Kasumi-1 (cell line): Measurements from ENCODE around the gene YJEFN3.

ENCODE experiments used
- DNase-seq, 2 experiments: peaks; one replicate each; lab custom pipeline; 2025; lab: John Stamatoyannopoulos, UW

Gene YJEFN3, protein sequence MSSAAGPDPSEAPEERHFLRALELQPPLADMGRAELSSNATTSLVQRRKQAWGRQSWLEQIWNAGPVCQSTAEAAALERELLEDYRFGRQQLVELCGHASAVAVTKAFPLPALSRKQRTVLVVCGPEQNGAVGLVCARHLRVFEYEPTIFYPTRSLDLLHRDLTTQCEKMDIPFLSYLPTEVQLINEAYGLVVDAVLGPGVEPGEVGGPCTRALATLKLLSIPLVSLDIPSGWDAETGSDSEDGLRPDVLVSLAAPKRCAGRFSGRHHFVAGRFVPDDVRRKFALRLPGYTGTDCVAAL

DNA sequence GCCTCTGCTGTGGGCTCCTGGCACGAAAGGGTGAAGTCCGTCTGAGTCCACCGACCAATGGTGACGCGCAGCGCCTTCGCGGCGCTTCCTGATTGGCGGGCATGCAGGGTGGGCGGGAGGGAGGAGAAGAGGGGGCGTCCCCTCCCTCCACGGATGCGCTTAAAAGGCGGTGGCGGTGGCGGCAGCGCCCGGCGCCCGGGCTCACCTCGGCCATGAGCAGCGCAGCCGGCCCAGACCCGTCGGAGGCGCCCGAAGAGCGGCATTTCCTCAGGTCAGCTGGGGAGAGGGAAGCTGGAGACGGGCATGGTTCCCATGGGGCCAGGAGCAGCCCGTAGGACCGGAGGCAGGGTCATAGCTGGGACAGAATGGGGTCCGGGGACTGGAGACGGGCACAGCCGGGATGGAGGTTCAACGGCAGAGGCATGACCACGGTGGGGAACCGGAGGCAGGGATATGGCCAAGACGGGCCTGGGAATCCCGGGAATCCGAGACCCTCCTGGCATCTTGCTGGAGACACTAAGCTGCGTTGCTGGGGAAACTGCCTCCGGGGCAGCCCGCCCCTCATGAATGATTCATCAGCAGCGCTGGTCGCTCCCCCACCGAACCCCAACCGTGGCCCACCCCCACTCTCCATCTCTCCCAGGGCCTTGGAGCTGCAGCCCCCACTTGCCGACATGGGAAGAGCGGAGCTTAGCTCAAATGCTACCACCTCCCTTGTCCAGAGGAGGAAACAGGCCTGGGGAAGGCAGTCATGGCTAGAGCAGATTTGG, at the start of gene YJEFN3:
YJEFN3 (plus strand) TSS at position 191 of the 770 bp plus-strand sequence; CDS start at position 213, 22 bp downstream.
- DNase-seq, result no peak

DNA sequence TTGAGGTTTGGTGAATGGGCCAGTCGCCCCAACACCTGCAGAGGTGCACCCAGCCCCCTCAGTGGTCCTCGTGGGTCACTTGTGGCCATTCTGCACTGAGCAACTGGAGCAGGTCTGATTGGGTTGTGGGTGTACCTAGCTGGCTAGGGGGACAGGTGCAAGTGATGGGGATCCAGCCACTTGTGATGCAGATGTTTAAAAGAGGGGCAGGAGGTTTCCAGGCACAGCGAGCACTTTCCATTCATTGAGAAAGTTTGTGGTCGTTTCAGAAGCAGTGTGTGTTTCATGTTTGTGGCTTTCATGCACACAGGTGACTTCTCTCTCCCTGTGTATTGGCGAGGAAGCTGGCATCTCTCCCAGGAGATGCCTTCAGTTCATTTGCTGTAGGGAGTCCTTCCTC, 48.0 kb upstream of the YJEFN3 start:
- DNase-seq, result no peak

DNA sequence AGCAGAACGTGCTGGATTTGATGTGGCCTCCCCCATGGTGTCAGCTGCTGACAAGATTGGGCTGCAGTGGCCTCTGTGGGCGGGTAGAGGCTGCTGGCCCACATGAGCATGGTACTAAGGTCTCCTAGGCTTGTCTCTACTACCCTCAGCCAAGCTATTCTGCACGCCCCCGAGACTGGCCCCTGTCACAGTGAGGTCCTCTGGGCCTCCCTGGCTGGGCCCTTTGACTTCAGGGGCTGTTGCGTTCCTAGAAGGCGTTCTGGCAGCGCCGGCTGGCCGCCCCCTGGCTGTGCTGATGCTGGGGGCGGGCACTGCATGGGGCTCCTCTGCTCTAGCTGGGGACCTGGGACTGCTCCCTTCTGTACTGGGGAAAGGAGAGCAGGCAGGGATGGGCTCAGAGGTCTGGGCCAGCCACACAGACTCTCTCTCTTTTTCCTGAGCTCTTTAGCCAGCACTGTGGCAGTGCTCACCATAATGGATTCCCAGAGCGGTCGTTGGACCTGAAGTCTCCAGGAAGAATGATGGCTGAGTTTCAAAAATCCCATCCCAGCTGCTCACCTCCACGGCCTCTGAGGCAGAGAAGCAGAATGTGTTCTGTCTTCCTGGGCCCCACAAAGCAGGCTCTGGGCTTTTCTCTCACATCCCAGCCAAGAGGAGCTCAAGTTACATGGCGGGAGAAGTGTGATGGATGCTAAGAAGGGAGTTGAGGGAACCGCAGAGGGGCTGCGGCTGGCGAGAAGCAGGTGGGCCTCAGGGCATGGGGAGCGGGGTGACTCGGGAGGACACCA, 45.7 kb upstream of the YJEFN3 start:
- no peak for DNase-seq

- DNase-seq, result no peak
Measured at GRCh38 chr19:19485161-19485997, 43.3 kb upstream of the YJEFN3 start.

DNA sequence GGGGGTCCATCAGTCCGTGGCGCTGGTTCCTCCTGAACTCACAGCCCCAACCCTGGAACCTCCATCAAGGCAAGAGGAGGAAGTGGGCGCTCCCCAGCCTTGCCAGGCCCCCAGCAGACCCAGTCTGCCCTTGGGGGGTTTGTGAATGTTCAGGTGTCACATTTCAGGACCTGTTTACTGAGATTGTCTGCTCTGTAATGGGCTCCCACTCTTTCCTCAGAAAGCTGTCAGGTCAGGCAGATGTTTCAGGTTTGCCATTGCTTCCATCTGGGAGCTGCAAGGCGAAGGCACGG, 42.8 kb upstream of the YJEFN3 start:
- no peak for DNase-seq

DNA sequence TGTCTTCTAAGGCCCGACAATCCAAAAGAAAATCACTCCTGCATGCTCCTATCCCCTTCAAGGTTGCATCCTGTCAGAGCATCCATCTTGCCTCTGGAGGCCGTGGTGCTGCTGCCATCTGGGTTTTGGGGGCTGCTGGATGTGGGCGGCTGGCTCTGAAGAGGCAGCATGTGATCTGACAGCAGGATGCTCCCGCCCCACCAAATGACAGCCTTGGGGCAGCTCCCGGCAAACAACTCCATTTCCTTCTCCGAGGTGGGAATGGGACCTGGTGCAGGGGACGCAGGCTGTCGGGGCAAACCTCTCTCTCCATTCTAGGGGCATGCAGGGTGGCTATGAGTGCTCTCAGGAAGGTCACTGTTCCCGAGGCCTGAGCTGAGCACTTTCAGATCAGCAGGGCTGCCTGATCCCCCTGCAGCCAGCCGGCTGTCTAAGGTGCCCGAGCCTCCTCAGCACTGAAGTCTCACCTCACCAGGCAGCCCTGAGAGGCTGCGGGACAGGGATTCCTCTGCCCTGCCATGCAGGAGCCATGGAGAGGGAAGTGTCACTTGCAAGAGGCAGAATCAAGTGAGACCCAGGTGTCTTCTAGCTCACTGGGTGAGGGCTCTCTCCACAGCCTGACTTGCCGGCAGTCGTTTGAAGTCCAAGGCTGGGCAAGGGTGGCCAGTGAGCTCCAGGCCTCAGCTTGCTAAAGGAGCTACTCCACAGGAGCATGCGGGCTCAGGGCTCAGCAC, 42.2 kb upstream of the YJEFN3 start:
- no peak for DNase-seq

- no peak for DNase-seq
Measured at GRCh38 chr19:19487077-19487949, 41.4 kb upstream of the YJEFN3 start.

- no peak for DNase-seq
Measured at GRCh38 chr19:19487950-19488874, 40.5 kb upstream of the YJEFN3 start.

DNA sequence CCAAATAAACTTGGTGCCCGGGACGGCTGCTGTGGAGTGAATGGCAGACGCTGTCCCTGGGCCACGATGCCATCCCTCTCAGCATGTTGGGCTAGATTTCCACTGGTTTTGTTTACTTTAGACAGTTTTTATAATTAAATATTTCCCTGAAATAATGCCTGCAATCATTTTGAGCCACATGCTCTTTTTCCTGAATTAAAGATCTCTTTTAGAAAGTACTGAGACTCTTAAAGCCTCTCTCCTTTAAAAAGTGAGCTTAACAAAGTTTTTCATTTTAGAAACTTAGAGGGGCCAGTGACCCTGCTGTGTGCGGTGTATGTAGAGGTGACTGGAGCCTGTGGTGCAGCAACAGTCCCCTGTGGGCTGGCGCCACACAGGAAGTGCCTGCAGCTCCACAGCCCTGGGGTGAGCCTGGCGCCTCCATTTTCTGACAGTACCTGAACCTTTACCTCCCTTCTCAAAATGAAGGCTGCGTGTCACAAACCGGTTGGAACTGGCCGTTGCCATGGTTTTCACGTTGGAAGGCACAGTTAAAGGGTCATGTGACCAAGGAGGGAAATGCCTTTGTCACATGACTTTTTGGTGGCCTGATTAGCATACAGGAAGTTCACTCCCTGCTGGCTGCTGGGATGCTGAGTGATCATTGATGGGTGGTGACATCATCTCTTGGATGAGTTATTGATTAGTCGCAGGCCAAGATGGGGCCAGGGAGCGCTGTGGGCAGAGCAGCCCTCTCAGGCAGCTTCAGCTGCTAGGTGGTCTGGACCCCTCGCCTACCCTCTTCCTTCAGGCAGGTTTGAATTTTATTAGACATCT, 39.6 kb upstream of the YJEFN3 start:
- DNase-seq, result peak; percentile 59 to 65

GRCh38 chr19:19489804-19490204, 38.9 kb upstream of the YJEFN3 start:
- no peak for DNase-seq

DNA sequence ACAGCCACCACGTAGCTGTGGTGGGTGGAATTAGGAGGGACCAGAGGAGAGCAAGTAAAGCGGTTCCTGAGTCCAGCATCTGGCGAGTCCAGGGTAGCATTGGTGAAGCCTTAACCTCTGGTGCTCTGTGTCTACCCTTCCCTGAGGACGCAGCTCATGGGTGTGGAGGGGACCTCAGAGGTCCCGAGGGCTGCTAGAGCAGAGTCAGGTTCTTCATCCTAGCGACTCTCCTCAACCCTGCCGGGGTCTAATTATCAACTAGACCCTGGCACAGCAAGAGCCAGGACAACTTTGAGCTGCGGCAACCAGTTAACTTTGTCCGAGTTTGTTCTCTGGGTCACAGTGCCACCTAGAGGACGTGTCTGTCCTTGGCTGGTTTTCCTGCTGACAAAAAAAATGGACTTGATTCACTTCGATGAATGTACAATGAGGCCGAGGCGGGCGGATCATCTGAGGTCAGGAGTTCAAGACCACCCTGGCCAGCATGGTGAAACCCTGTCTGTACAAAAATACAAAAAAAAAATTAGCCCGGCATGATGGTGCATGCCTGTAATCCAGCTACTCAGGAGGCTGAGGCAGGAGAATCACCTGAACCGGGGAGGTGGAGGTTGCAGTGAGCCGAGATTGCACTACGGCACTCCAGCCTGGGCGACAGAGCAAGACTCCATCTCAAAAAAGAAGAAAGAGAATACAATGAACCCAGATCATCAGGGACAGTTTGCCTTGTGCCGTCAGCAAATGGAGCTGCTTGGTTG, 38.3 kb upstream of the YJEFN3 start:
- DNase-seq, result peak; percentile 74 to 76

- DNase-seq, result no peak
Measured at GRCh38 chr19:19491321-19492025, 37.2 kb upstream of the YJEFN3 start.

DNA sequence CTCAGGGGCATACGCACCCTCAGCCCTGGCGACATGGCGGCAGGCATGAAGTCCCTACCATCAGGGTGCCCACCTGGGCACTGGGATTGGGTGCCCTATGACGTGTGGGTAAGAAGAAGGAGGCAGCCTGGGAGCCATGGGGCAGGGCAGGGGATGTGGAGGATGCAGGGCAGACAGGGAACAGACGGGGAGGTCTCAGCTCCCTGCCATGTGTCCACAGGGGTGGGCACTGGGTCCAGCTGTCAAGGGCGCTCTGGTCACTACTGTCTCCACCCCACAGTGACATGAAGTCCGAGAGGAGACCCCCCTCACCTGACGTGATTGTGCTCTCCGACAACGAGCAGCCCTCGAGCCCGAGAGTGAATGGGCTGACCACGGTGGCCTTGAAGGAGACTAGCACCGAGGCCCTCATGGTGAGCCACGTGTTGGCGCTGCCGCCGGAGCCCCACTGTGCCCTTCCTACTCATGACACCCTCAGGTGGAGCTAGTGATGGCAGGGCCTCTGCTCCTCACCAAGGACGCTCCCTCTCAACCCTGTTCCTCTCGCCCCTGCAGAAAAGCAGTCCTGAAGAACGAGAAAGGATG, 36.6 kb upstream of the YJEFN3 start:
- no peak for DNase-seq

DNA sequence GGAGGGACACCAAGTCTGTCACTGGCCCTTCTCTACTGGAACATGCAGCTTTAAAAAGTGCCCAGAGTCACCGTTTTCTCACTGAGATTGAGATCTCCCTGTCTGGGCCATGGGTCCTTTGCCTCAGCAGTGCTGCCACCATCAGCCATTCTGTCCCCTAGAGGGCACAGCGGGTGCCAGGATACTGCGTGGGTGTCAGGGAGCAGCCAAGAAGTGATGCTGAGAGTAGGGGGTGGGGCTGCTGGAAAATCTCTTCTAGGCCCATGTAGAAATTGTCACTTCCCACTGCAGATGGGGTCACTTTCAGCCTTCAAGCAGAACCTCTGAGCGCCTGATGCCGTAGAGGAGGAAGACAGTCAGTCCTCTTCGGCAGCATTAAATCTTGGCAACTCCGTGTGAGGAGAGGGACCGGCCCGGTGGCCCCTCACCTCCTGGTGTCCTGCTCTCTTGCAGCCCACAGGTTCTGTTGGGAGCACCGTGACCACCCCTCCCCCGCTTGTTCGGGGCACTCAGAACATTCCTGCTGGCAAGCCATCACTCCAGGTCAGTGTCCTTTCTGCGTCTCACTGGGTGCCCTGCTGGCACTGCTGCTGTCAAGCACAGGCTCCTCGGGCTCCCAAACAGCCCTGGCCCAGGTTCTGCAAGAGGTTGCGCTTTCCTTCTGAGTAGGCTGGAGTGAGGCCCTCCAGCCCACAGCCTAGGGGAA, 34.7 kb upstream of the YJEFN3 start:
- DNase-seq, result no peak

GRCh38 chr19:19495614-19496603, 32.8 kb upstream of the YJEFN3 start:
- no peak for DNase-seq
